Upper lobe of right lung (tissue), 1 donor: ENCODE results near the gene HIVEP3. TPM values are rescaled to one million over a fixed set of nuclear protein-coding genes. Genes with fewer than 3 reads are reported as not detected.
"Not testable (repeated sequence)": the region's sequence is repeated elsewhere in the genome, so short reads cannot be mapped to it uniquely, and the experiment has no call there.

Experiments used
- ATAC-seq: fragments of 200-7000 bp; cut with Tn5 transposase; one replicate; pipeline ENCODE4 v1.9.1; 2020; ENCODE audit warnings: mild to moderate bottlenecking, moderate library complexity
- DNase-seq: peaks from one replicate; pipeline ENCODE4 v3.0.0-alpha.2; 2020
- H3K27ac ChIP-seq: fragments of 200-600 bp; one replicate; pipeline ENCODE4 v1.8.0; 2022
- H3K27me3 ChIP-seq: fragments of 200-600 bp; one replicate; pipeline ENCODE4 v1.8.0; 2022; ENCODE audit warnings: mild to moderate bottlenecking
- H3K36me3 ChIP-seq: fragments of 200-600 bp; one replicate; pipeline ENCODE4 v1.8.0; 2022
- H3K4me1 ChIP-seq: fragments of 200-600 bp; one replicate; pipeline ENCODE4 v1.8.0; 2022
- H3K4me3 ChIP-seq: fragments of 200-600 bp; one replicate; pipeline ENCODE4 v1.8.0; 2022; ENCODE audit warnings: mild to moderate bottlenecking
- H3K9me3 ChIP-seq: fragments of 200-600 bp; one replicate; pipeline ENCODE4 v1.8.0; 2022
- intact Hi-C: fragments of 100-400 bp; cut with DNase I; formaldehyde crosslinking; loops from one replicate; pipeline ENCODE4 v1.11.0; 2022
- total RNA-seq: library from RNA; stranded (reverse); fragmentation: NEBNext Ultra II Directional; extraction: Animal tissue kit (Norgen Biotek cat#: 25700); gene quantifications from one replicate; pipeline ENCODE4 v1.2.1, GENCODE V29; 2021
- TF ChIP-seq, protein P1 (sequence below): fragments of 200-600 bp; IDR thresholded peaks from one replicate; pipeline ENCODE4 v1.8.0; 2022; ENCODE audit warnings: antibody characterized with exemption
- donor health status: DM: no; HTN: yes; CAD: no; lungs with severe emphysema.

The HIVEP3 gene
- total RNA-seq, 1 donor from 2014 or later, result 16.6 TPM

DNA sequence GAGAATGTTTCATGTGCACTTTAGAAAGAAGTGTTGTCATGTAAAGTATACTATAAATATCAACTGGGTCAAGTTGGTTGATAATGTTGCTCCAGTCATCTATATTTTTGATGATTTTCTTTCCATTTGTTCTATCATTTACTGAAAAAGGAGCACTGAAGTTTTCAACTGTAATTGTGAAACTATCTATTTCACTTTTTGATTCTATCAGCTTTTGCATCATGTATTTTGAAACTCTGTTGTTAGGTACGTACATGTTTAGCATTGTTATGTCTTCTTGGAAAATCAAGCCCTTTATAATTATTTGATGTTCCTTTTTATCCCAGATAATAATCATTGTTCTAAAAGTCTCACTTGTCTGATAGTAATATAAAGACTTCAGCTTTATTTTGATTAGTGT lies 14.4 kb upstream of the HIVEP3 start:
- intact Hi-C loops, result no loop called here
- Histone ChIP-seq H3K4me1 (no peaks in the 10 kb centered on the region), H3K27ac (no peak overlapping the region), H3K36me3 (no peaks in the 10 kb centered on the region), H3K9me3 (no peaks in the 10 kb centered on the region), H3K4me3 (no peak overlapping the region), H3K27me3 (no peaks in the 10 kb centered on the region)
- DNase-seq, result no peak
- no peak for ATAC-seq
- TF ChIP-seq, protein P1, sequence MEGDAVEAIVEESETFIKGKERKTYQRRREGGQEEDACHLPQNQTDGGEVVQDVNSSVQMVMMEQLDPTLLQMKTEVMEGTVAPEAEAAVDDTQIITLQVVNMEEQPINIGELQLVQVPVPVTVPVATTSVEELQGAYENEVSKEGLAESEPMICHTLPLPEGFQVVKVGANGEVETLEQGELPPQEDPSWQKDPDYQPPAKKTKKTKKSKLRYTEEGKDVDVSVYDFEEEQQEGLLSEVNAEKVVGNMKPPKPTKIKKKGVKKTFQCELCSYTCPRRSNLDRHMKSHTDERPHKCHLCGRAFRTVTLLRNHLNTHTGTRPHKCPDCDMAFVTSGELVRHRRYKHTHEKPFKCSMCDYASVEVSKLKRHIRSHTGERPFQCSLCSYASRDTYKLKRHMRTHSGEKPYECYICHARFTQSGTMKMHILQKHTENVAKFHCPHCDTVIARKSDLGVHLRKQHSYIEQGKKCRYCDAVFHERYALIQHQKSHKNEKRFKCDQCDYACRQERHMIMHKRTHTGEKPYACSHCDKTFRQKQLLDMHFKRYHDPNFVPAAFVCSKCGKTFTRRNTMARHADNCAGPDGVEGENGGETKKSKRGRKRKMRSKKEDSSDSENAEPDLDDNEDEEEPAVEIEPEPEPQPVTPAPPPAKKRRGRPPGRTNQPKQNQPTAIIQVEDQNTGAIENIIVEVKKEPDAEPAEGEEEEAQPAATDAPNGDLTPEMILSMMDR, result no peak

DNA sequence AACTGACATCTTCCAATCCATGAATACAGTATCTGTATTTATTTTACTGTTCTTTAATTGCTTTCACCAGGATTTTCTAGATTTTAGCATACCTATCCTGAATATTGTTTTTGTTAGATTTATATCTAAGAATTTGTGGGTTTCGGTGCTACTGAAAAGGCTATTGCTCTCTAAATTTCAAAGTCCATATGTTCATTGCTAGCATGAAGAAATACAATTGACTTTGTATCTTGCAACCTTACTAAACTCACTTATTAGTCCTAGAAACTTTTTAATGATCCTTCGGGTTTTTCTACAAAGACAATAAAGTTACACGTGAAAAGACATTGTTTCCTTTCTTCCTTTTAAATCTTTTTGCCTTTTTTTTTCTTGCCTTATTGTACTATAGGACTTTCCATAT lies 12.9 kb upstream of the HIVEP3 start:
- TF ChIP-seq, protein P1, result no peak
- H3K4me1 ChIP-seq, result no peaks in the 10 kb centered on the region
- H3K27me3 ChIP-seq, result no peaks in the 10 kb centered on the region
- intact Hi-C loops, result no loop called here
- no peak overlapping the region for H3K4me3 ChIP-seq
- H3K36me3 ChIP-seq, result no peaks in the 10 kb centered on the region
- H3K9me3 ChIP-seq, result no peaks in the 10 kb centered on the region
- H3K27ac ChIP-seq, result no peak overlapping the region
- DNase-seq, result no peak
- ATAC-seq, result no peak

DNA sequence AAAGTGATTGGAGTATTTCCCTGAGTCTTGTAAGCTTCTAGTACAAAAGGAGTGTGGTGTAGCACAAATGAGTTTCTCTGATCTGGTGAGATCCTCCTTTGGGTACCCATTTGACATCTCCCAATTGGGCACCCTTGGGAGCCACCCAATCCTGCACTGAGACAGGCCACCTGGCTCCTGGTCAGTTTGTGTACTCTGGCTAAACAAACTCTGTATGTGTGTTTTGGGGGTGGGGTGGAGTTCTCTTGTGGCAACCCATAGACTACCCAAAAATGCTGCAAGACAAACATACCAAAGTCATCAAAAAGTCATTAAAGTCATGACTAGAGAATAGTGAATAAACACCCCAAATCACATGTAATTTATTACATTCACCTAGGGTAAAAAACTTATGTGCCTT lies 8.4 kb upstream of the HIVEP3 start:
- H3K4me3 ChIP-seq, result no peak overlapping the region

DNA sequence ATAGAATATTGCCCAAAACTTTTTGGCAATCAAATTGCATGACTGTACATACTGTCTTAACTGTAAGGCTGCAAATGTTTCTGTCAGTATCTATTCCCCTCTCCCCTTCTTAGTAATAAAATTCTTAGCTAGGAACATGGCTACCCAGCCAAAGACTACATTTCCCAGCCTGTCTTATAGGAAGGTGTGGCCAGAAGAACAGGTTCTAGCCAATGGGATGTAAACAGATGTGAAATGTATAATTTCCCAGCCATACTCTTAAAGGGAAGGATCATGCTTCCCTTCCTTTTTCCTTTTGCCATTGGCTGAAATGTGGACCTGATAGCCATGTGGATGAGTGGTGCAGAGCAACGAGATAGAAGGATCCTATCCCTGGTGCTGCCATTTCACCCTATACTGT lies 7.0 kb upstream of the HIVEP3 start:
- intact Hi-C loops, result no loop called here
- Histone ChIP-seq H3K4me1 (no peaks in the 10 kb centered on the region), H3K27ac (no peak overlapping the region), H3K4me3 (no peak overlapping the region), H3K9me3 (no peaks in the 10 kb centered on the region), H3K36me3 (no peaks in the 10 kb centered on the region), H3K27me3 (no peaks in the 10 kb centered on the region)
- DNase-seq, result no peak
- TF ChIP-seq, protein P1, result no peak
- ATAC-seq, result no peak

More for the DNA sequence above, 8.4 kb upstream of the HIVEP3 start:
- TF ChIP-seq, protein P1, result no peak
- ATAC-seq, result no peak
- Histone ChIP-seq H3K27me3 (no peaks in the 10 kb centered on the region), H3K4me1 (no peaks in the 10 kb centered on the region), H3K36me3 (no peaks in the 10 kb centered on the region), H3K27ac (no peak overlapping the region), H3K9me3 (no peaks in the 10 kb centered on the region)
- DNase-seq, result no peak
- intact Hi-C loops, result no loop called here

DNA sequence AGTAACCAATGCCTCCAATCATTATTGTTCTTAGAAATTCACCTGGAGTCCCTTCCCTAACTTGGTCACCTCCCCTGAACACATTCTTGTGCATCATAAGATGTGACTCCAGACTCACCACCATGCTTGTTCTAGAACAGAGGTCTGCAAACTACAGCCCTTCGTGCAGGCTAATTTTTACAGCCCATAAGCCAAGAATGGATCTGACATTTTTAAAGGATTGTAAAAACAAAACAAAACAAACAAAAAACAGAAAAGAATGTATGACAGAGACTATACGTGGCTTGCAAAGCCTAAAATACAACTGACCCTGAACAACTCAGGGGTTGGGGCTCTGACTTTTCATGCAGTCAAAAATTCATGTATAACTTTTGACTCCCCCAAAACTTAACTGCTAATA lies 6.2 kb upstream of the HIVEP3 start:
- H3K4me1 ChIP-seq, result no peaks in the 10 kb centered on the region
- no peaks in the 10 kb centered on the region for H3K36me3 ChIP-seq
- H3K4me3 ChIP-seq, result no peak overlapping the region
- DNase-seq (no peak), ATAC-seq (no peak)
- no peak overlapping the region for H3K27ac ChIP-seq
- no peaks in the 10 kb centered on the region for H3K27me3 ChIP-seq
- H3K9me3 ChIP-seq, result no peaks in the 10 kb centered on the region
- intact Hi-C loops, result no loop called here
- TF ChIP-seq, protein P1, result no peak

DNA sequence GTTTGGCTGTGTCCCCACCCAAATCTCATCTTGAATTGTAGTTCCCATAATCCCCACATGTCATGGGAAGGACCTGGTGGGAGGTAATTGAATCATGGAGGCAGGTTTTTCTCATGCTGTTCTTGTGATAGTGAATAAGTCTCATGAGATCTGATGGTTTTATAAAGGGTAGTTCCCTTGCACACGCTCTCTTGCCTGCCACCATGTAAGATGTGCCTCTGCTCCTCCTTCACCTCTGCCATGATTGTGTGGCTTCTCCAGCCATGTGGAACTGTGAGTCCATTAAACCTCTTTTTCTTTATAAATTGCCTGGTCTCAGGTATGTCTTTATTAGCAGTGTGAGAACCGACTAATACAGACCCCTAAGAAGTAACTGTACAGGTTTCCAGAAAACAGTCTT lies 2.5 kb upstream of the HIVEP3 start:
- H3K4me1 ChIP-seq, result peaks cover 24% of the 10 kb centered on the region
- H3K36me3 ChIP-seq, ATAC-seq, H3K27ac ChIP-seq, H3K27me3 ChIP-seq, H3K9me3 ChIP-seq, intact Hi-C loops, DNase-seq, H3K4me3 ChIP-seq: not testable (repeated sequence)
